Fibroblast of mammary gland (primary cell): ENCODE data around the gene DDI2.

ENCODE experiments used
- DNase-seq: peaks from one replicate; pipeline ENCODE4 v3.0.0-alpha.2; 2010; ENCODE audit warnings: low read depth
- H3K4me3 ChIP-seq: 2 replicates; pipeline ENCODE4 v1.5.1; 2011; ENCODE audit warnings: low read depth, mild to moderate bottlenecking, low read length, moderate library complexity; ENCODE audit not compliant: control insufficient read depth
- CTCF ChIP-seq: conservative IDR thresholded peaks from 2 replicates; pipeline ENCODE4 v1.5.1; 2011; ENCODE audit warnings: low read depth, low read length, inconsistent platforms; ENCODE audit not compliant: control insufficient read depth, insufficient read depth

DDI2 gene

GRCh38 chr1:15678578-15678977, 61.3 kb downstream of the DDI2 start:
- no peak overlapping the region for H3K4me3 ChIP-seq
- no peak for TF ChIP-seq CTCF
- DNase-seq = peak; percentile 73

- TF ChIP-seq CTCF = no peak
- H3K4me3 ChIP-seq = no peak overlapping the region
- peak; percentile 89 for DNase-seq
Observed at GRCh38 chr1:15680131-15680530, 62.9 kb downstream of the DDI2 start.

- DNase-seq = peak; percentile 98
- no peak for TF ChIP-seq CTCF
- H3K4me3 ChIP-seq = no peak overlapping the region
Observed at GRCh38 chr1:15680561-15681348, 63.5 kb downstream of the DDI2 start.

GRCh38 chr1:15681349-15682292, 64.4 kb downstream of the DDI2 start:
- H3K4me3 ChIP-seq = no peak overlapping the region
- TF ChIP-seq CTCF = no peak
- peak; percentile 38 for DNase-seq

- no peak for TF ChIP-seq CTCF
- DNase-seq = no peak
- no peak overlapping the region for H3K4me3 ChIP-seq
Observed at GRCh38 chr1:15682936-15683341, 65.7 kb downstream of the DDI2 start.

GRCh38 chr1:15683345-15684039, 66.2 kb downstream of the DDI2 start:
- peak overlapping the region; percentile 71 for H3K4me3 ChIP-seq
- DNase-seq = no peak
- TF ChIP-seq CTCF = no peak
